Prostate gland (tissue), 2 donors: ENCODE results near the gene SMARCB1. TPM values are rescaled to one million over a fixed set of nuclear protein-coding genes. Genes with fewer than 3 reads are reported as not detected.

ENCODE experiments used
- DNase-seq: peaks from one replicate; pipeline ENCODE4 v3.0.0-alpha.2; 2019; ENCODE audit warnings: low spot score
- H3K27ac ChIP-seq, 2 donors: fragments of 200-600 bp; sonication (generic); 2 replicates each; pipeline ENCODE4 v1.5.1; 2017 to 2019
- H3K27me3 ChIP-seq: fragments of 200-600 bp; sonication (generic); replicated peaks from 2 replicates; pipeline ENCODE4 v1.5.1; 2019; ENCODE audit not compliant: insufficient read depth
- H3K36me3 ChIP-seq, 2 donors: fragments of 200-600 bp; sonication (generic); 1 replicate in 1 of 2; 2 replicates in 1 of 2; pipeline versions ENCODE4 v1.5.1 to v1.8.1; 2017 to 2019
- H3K4me1 ChIP-seq: fragments of 200-600 bp; sonication (generic); replicated peaks from 2 replicates; pipeline ENCODE4 v1.5.1; 2019
- H3K4me3 ChIP-seq, 2 donors: fragments of 200-600 bp; sonication (generic); 2 replicates each; pipeline ENCODE4 v1.5.1; 2017 to 2019
- H3K9me3 ChIP-seq: fragments of 200-600 bp; sonication (generic); 2 replicates; pipeline ENCODE4 v1.5.1; 2017
- CTCF ChIP-seq, 4 experiments: fragments of 200-600 bp in 2 of 4; fragments of 450-650 bp in 2 of 4; sonication (generic) in 2 of 4; IDR thresholded peaks; 1 replicate in 3 of 4; 2 replicates in 1 of 4; pipeline ENCODE4 v1.5.1; 2016 to 2019; ENCODE audit warnings: antibody characterized with exemption in 4 of 4, mild to moderate bottlenecking in 2 of 4, moderate library complexity in 2 of 4
- POLR2A ChIP-seq: fragments of 450-650 bp; IDR thresholded peaks from one replicate; pipeline ENCODE4 v1.6.1; 2016; ENCODE audit warnings: antibody characterized with exemption, mild to moderate bottlenecking
- POLR2AphosphoS5 ChIP-seq: sonication (generic); formaldehyde crosslinking; IDR thresholded peaks from one replicate; pipeline ENCODE4 v1.6.1; 2017; ENCODE audit warnings: antibody characterized with exemption
- WGBS: methylation state at CpG from one replicate; pipeline ENCODE4 v1.1.5; 2018; 5-methylcytosine and 5-hydroxymethylcytosine counted together
- intact Hi-C: fragments of 100-400 bp; cut with DNase I; formaldehyde crosslinking; loops from one replicate; pipeline ENCODE4 v1.14.2; 2022
- total RNA-seq, 2 donors: library from RNA; depleted of rRNA; stranded (reverse); fragments of >200 nt; gene quantifications; one replicate each; pipeline ENCODE4 v1.1.0, GENCODE V29; 2016

The SMARCB1 gene
- total RNA-seq, 2 donors from 2014 or later = 77.2 to 136 TPM

- Histone ChIP-seq H3K4me3 (no peak overlapping the region), H3K9me3 (no peaks in the 10 kb centered on the region), H3K27me3 (no peaks in the 10 kb centered on the region), H3K4me1 (peaks cover 2% of the 10 kb centered on the region), H3K36me3 (no peaks in the 10 kb centered on the region), H3K27ac (no peak overlapping the region)
- TF ChIP-seq POLR2A = no peak
- TF ChIP-seq CTCF (IDR thresholded peaks at IDR 0.05) = no peak
- no peak for TF ChIP-seq POLR2AphosphoS5
- intact Hi-C loops = no loop called here
- DNase-seq = no peak
- 82% methylated on average over 2 of the region's 2 CpGs for WGBS
These were observed 33.4 kb upstream of the SMARCB1 start for GRCh38 chr22:23753385-23753784.

- no peaks in the 10 kb centered on the region for H3K9me3 ChIP-seq
- H3K27me3 ChIP-seq = no peaks in the 10 kb centered on the region
- H3K4me3 ChIP-seq = no peak within 1 kb of the TSS
- TF ChIP-seq CTCF (IDR thresholded peaks at IDR 0.05) = no peak
- no peak for TF ChIP-seq POLR2AphosphoS5
- TF ChIP-seq POLR2A = no peak
- H3K4me1 ChIP-seq = peaks cover 2% of the 10 kb centered on the region
- intact Hi-C loops = no loop called here
- WGBS = 94% methylated on average over 14 of the region's 14 CpGs
- DNase-seq = no peak
- no peak within 1 kb of the TSS for H3K27ac ChIP-seq
- no peaks in the 10 kb centered on the region for H3K36me3 ChIP-seq
These were observed 32.4 kb upstream of the SMARCB1 start, which contains the start of gene VPREB3 for GRCh38 chr22:23754220-23754919. Gene VPREB3 (minus strand): TSS chr22:23754425. CDS start chr22:23754363, 62 bp downstream.

GRCh38 chr22:23754980-23755636 is 31.7 kb upstream of the SMARCB1 start:
- H3K4me1 ChIP-seq = peaks cover 2% of the 10 kb centered on the region
- WGBS = 60% methylated on average over 6 of the region's 6 CpGs
- TF ChIP-seq CTCF (IDR thresholded peaks at IDR 0.05) = no peak
- TF ChIP-seq POLR2AphosphoS5 = no peak
- no peak for TF ChIP-seq POLR2A
- no peaks in the 10 kb centered on the region for H3K9me3 ChIP-seq
- H3K27ac ChIP-seq = no peak overlapping the region
- H3K4me3 ChIP-seq = no peak overlapping the region
- no peaks in the 10 kb centered on the region for H3K27me3 ChIP-seq
- intact Hi-C loops = no loop called here
- no peak for DNase-seq
- no peaks in the 10 kb centered on the region for H3K36me3 ChIP-seq

GRCh38 chr22:23755711-23756110 is 31.1 kb upstream of the SMARCB1 start:
- intact Hi-C loops = no loop called here
- Histone ChIP-seq H3K9me3 (no peaks in the 10 kb centered on the region), H3K4me1 (peaks cover 2% of the 10 kb centered on the region), H3K36me3 (no peaks in the 10 kb centered on the region), H3K4me3 (no peak overlapping the region), H3K27ac (no peak overlapping the region), H3K27me3 (no peaks in the 10 kb centered on the region)
- TF ChIP-seq CTCF (IDR thresholded peaks at IDR 0.05) (no peak), POLR2A (no peak), POLR2AphosphoS5 (no peak)
- 73% methylated on average over 8 of the region's 8 CpGs for WGBS
- DNase-seq = no peak

GRCh38 chr22:23756891-23757290 is 29.9 kb upstream of the SMARCB1 start:
- no peaks in the 10 kb centered on the region for H3K4me1 ChIP-seq
- no peak for TF ChIP-seq CTCF (IDR thresholded peaks at IDR 0.05)
- TF ChIP-seq POLR2A = no peak
- TF ChIP-seq POLR2AphosphoS5 = no peak
- no peaks in the 10 kb centered on the region for H3K27me3 ChIP-seq
- H3K27ac ChIP-seq = no peak overlapping the region
- H3K36me3 ChIP-seq = no peaks in the 10 kb centered on the region
- H3K4me3 ChIP-seq = no peak overlapping the region
- no peak for DNase-seq
- intact Hi-C loops = no loop called here
- H3K9me3 ChIP-seq = no peaks in the 10 kb centered on the region
- 61% methylated on average over 4 of the region's 4 CpGs for WGBS
